DND-41 (cell line): Measurements from ENCODE around the gene LRRC27.

ENCODE experiments used
- ATAC-seq: fragments of 200-7000 bp; cut with Tn5 transposase; 3 replicates; pipeline ENCODE4 v1.9.1; 2021; ENCODE audit warnings: low read depth; ENCODE audit not compliant: insufficient read depth
- DNase-seq: peaks from one replicate; pipeline ENCODE4 v3.0.0-alpha.2; 2020
- H2AFZ ChIP-seq: 2 replicates; pipeline ENCODE4 v1.6.0; 2012; ENCODE audit warnings: low read depth, low read length
- H3K27ac ChIP-seq: 2 replicates; pipeline ENCODE4 v1.5.1; 2012; ENCODE audit warnings: low read length, inconsistent platforms
- H3K27me3 ChIP-seq: fragments of 200-600 bp; sonication (generic); 2 replicates; pipeline ENCODE4 v1.6.0; 2012; ENCODE audit warnings: low read length, mild to moderate bottlenecking, inconsistent platforms; ENCODE audit not compliant: insufficient read depth, poor library complexity
- H3K36me3 ChIP-seq: 2 replicates; pipeline ENCODE4 v1.5.1; 2012; ENCODE audit warnings: low read length, inconsistent platforms; ENCODE audit not compliant: insufficient read depth
- H3K4me1 ChIP-seq: 2 replicates; pipeline ENCODE4 v1.5.1; 2012; ENCODE audit warnings: mild to moderate bottlenecking, low read length; ENCODE audit not compliant: insufficient read depth
- H3K4me2 ChIP-seq: 2 replicates; pipeline ENCODE4 v1.6.0; 2012; ENCODE audit warnings: mild to moderate bottlenecking, moderate library complexity, low read length, inconsistent platforms; ENCODE audit not compliant: insufficient read depth
- H3K4me3 ChIP-seq, 2 experiments: fragments of 200-600 bp in 1 of 2; shearing (Covaris generic) in 1 of 2; 2 replicates each; pipeline ENCODE4 v1.5.1; 2012 to 2016; ENCODE audit warnings: inconsistent platforms in 2 of 2, low read length in 2 of 2, mild to moderate bottlenecking in 2 of 2, low read depth in 1 of 2, moderate library complexity in 1 of 2
- H3K79me2 ChIP-seq: 2 replicates; pipeline ENCODE4 v1.6.0; 2012; ENCODE audit warnings: low read length, inconsistent platforms; ENCODE audit not compliant: insufficient read depth
- H3K9ac ChIP-seq: 2 replicates; pipeline ENCODE4 v1.6.0; 2012; ENCODE audit warnings: low read depth, mild to moderate bottlenecking, inconsistent platforms, low read length, moderate library complexity
- H3K9me3 ChIP-seq: 2 replicates; pipeline ENCODE4 v1.5.1; 2012; ENCODE audit warnings: low read length, moderate library complexity, mild to moderate bottlenecking, inconsistent platforms; ENCODE audit not compliant: insufficient read depth, severe bottlenecking
- H4K20me1 ChIP-seq: 2 replicates; pipeline ENCODE4 v1.6.0; 2012; ENCODE audit warnings: low read length; ENCODE audit not compliant: insufficient read depth
- CTCF ChIP-seq: IDR thresholded peaks from 2 replicates; pipeline ENCODE4 v1.5.1; 2012; ENCODE audit warnings: borderline replicate concordance, low read length, moderate library complexity, mild to moderate bottlenecking; ENCODE audit not compliant: poor library complexity, severe bottlenecking; ENCODE audit errors: extremely low read depth
- EZH2 ChIP-seq: IDR thresholded peaks from 3 replicates; pipeline ENCODE4 v1.6.1; 2012; ENCODE audit warnings: borderline replicate concordance, low read depth, mild to moderate bottlenecking, moderate library complexity, low read length, inconsistent platforms; ENCODE audit not compliant: severe bottlenecking

Gene LRRC27

GRCh38 chr10:132407846-132408278, 75.9 kb downstream of the LRRC27 start:
- H3K4me1 ChIP-seq, result no peaks in the 10 kb centered on the region
- H3K27me3 ChIP-seq, result no peaks in the 10 kb centered on the region
- H2AFZ ChIP-seq, result no peak overlapping the region
- no peaks in the 10 kb centered on the region for H3K9me3 ChIP-seq
- TF ChIP-seq EZH2 (no peak), CTCF (no peak)
- H3K9ac ChIP-seq, result no peak overlapping the region
- peaks cover 54% of the 10 kb centered on the region for H4K20me1 ChIP-seq
- H3K36me3 ChIP-seq, result peaks cover 14% of the 10 kb centered on the region
- no peak for DNase-seq
- no peak overlapping the region for H3K27ac ChIP-seq
- ATAC-seq, result no peak
- no peaks in the 10 kb centered on the region for H3K79me2 ChIP-seq
- no peak overlapping the region for H3K4me3 ChIP-seq
- no peak overlapping the region for H3K4me2 ChIP-seq

GRCh38 chr10:132408367-132408781, 76.4 kb downstream of the LRRC27 start:
- Histone ChIP-seq H3K4me1 (no peaks in the 10 kb centered on the region), H3K9ac (no peak overlapping the region), H3K79me2 (no peaks in the 10 kb centered on the region), H2AFZ (no peak overlapping the region), H4K20me1 (peaks cover 49% of the 10 kb centered on the region), H3K27ac (no peak overlapping the region), H3K36me3 (peaks cover 14% of the 10 kb centered on the region), H3K4me3 (no peak overlapping the region), H3K4me2 (no peak overlapping the region), H3K27me3 (no peaks in the 10 kb centered on the region), H3K9me3 (no peaks in the 10 kb centered on the region)
- ATAC-seq (no peak), DNase-seq (no peak)
- TF ChIP-seq CTCF (no peak), EZH2 (no peak)

- Histone ChIP-seq H3K4me3 (no peak overlapping the region), H3K4me1 (no peaks in the 10 kb centered on the region), H3K36me3 (peaks cover 14% of the 10 kb centered on the region), H3K27me3 (no peaks in the 10 kb centered on the region), H3K79me2 (no peaks in the 10 kb centered on the region), H2AFZ (no peak overlapping the region), H4K20me1 (peaks cover 51% of the 10 kb centered on the region), H3K9me3 (no peaks in the 10 kb centered on the region), H3K27ac (no peak overlapping the region), H3K4me2 (no peak overlapping the region), H3K9ac (no peak overlapping the region)
- no peak for TF ChIP-seq EZH2
- TF ChIP-seq CTCF, result no peak
- ATAC-seq (no peak), DNase-seq (no peak)
These were observed 77.1 kb downstream of the LRRC27 start for GRCh38 chr10:132408823-132409666.
